OCI-LY7 (cell line): ENCODE measurements around the gene RBM20. TPM values are rescaled to one million over a fixed set of nuclear protein-coding genes. Genes with fewer than 3 reads are reported as not detected.

Experiments used
- BruUV-seq: library from RNA; stranded (reverse); fragments of 400-500 nt; replicated peaks from 2 replicates; lab custom pipeline; 2021; lab: Mats Ljungman, UMichigan
- CTCF ChIA-PET: fragments of 300-600 bp; sonication (Branson Sonifier 250); formaldehyde crosslinking; loops from one replicate; lab custom pipeline; 2022; ENCODE audit warnings: antibody characterized with exemption; ENCODE audit not compliant: unreplicated experiment; lab: Charles Lee
- POLR2A ChIA-PET: fragments of 300-600 bp; sonication (Branson Sonifier 250); formaldehyde crosslinking; loops from one replicate; lab custom pipeline; 2022; ENCODE audit warnings: antibody characterized with exemption; lab: Charles Lee
- DNase-seq: peaks from one replicate; pipeline ENCODE4 v3.0.0-alpha.2; 2015; ENCODE audit warnings: low spot score
- H2AFZ ChIP-seq: fragments of 200-600 bp; sonication (generic), shearing (Covaris generic); 2 replicates; pipeline ENCODE4 v1.6.1; 2014; ENCODE audit warnings: mild to moderate bottlenecking, antibody characterized with exemption, low read length, moderate library complexity
- H3K27ac ChIP-seq: fragments of 200-600 bp; sonication (generic); 2 replicates; pipeline ENCODE4 v1.5.1; 2014; ENCODE audit warnings: mixed run types, low read depth, mild to moderate bottlenecking, moderate library complexity, low read length, inconsistent platforms; ENCODE audit not compliant: poor library complexity, severe bottlenecking
- H3K36me3 ChIP-seq: fragments of 200-600 bp; sonication (generic); 2 replicates; pipeline ENCODE4 v1.6.1; 2014; ENCODE audit warnings: mild to moderate bottlenecking, antibody characterized with exemption, low read length, moderate library complexity, mixed read lengths; ENCODE audit not compliant: insufficient read depth
- H3K4me1 ChIP-seq: fragments of 200-600 bp; sonication (generic); 2 replicates; pipeline ENCODE4 v1.5.1; 2014; ENCODE audit warnings: mild to moderate bottlenecking, low read length; ENCODE audit not compliant: insufficient read depth, poor library complexity, severe bottlenecking
- H3K4me2 ChIP-seq: fragments of 200-600 bp; sonication (generic); 2 replicates; pipeline ENCODE4 v1.6.1; 2014; ENCODE audit warnings: mild to moderate bottlenecking, low read length
- H3K4me3 ChIP-seq: fragments of 200-600 bp; sonication (generic); 2 replicates; pipeline ENCODE4 v1.5.1; 2014; ENCODE audit warnings: mild to moderate bottlenecking, low read depth, low read length; ENCODE audit not compliant: poor library complexity, severe bottlenecking
- H3K79me2 ChIP-seq: fragments of 200-600 bp; sonication (generic); 2 replicates; pipeline ENCODE4 v1.6.1; 2016; ENCODE audit warnings: low read depth, mild to moderate bottlenecking, low read length, moderate library complexity, mixed read lengths; ENCODE audit not compliant: insufficient read depth
- H3K9me2 ChIP-seq: fragments of 200-600 bp; sonication (generic); 2 replicates; pipeline ENCODE4 v1.6.1; 2016; ENCODE audit warnings: mild to moderate bottlenecking, low read length, mixed read lengths; ENCODE audit not compliant: insufficient read depth
- H3K9me3 ChIP-seq: fragments of 200-600 bp; sonication (generic); 2 replicates; pipeline ENCODE4 v1.6.1; 2014; ENCODE audit warnings: mild to moderate bottlenecking, mixed run types, low read length, mixed read lengths
- H4K20me1 ChIP-seq: fragments of 200-600 bp; sonication (generic); 2 replicates; pipeline ENCODE4 v1.6.1; 2014; ENCODE audit warnings: mild to moderate bottlenecking, antibody characterized with exemption, low read length, moderate library complexity, mixed read lengths; ENCODE audit not compliant: insufficient read depth
- CTCF ChIP-seq: fragments of 200-600 bp; sonication (generic); conservative IDR thresholded peaks from 2 replicates; pipeline ENCODE4 v1.5.1; 2014; ENCODE audit warnings: mild to moderate bottlenecking, antibody characterized with exemption, low read length, moderate library complexity, mixed read lengths
- EZH2phosphoT487 ChIP-seq: fragments of 200-600 bp; sonication (generic); IDR thresholded peaks from 2 replicates; pipeline ENCODE4 v1.6.1; 2018; ENCODE audit warnings: low read depth, borderline replicate concordance, mild to moderate bottlenecking, mixed run types, antibody characterized with exemption, low read length, moderate library complexity, mixed read lengths
- intact Hi-C: fragments of 100-400 bp; cut with micrococcal nuclease; formaldehyde crosslinking; loops from one replicate; pipeline ENCODE4 v1.10.0; 2022; ENCODE audit not compliant: unreplicated experiment
- total RNA-seq, 2 experiments: library from RNA; depleted of rRNA in 1 of 2; stranded (reverse); fragments of >200 nt in 1 of 2; shearing (Covaris generic) in 1 of 2; gene quantifications; 2 replicates each; pipeline ENCODE4 v1.2.3, GENCODE V29; 2014 to 2022

Gene RBM20
- total RNA-seq, 2 experiments from 2014 or later: 0.35 to 1.0 TPM

GRCh38 chr10:110818311-110819256, 174.4 kb downstream of the RBM20 start:
- H4K20me1 ChIP-seq: no peaks in the 10 kb centered on the region
- H2AFZ ChIP-seq: no peak overlapping the region
- no peak for DNase-seq
- H3K9me3 ChIP-seq: no peaks in the 10 kb centered on the region
- CTCF ChIA-PET: interaction anchor here (0.6 kb wide), 1 partner anchor 9 kb away, joined by 3 read pairs; no protein-coding TSS in a partner anchor
- no peak overlapping the region for H3K4me3 ChIP-seq
- H3K36me3 ChIP-seq: no peaks in the 10 kb centered on the region
- no peak overlapping the region for H3K27ac ChIP-seq
- no TSS peak for BruUV-seq
- POLR2A ChIA-PET: interaction anchor here (0.8 to 1.3 kb wide), 5 partner anchors 9 to 314 kb away, joined by 3 to 4 read pairs (median 3); partner anchors contain the start of gene PDCD4
- H3K79me2 ChIP-seq: no peaks in the 10 kb centered on the region
- intact Hi-C loops: no loop called here
- H3K4me1 ChIP-seq: peaks cover 23% of the 10 kb centered on the region
- TF ChIP-seq CTCF: no peak
- TF ChIP-seq EZH2phosphoT487: no peak
- H3K4me2 ChIP-seq: no peak overlapping the region
- no peaks in the 10 kb centered on the region for H3K9me2 ChIP-seq

GRCh38 chr10:110820321-110820814, 176.2 kb downstream of the RBM20 start:
- no peak overlapping the region for H3K4me2 ChIP-seq
- H3K27ac ChIP-seq: no peak overlapping the region
- TF ChIP-seq CTCF (no peak), EZH2phosphoT487 (no peak)
- intact Hi-C loops: no loop called here
- H4K20me1 ChIP-seq: no peaks in the 10 kb centered on the region
- no peaks in the 10 kb centered on the region for H3K79me2 ChIP-seq
- H3K9me3 ChIP-seq: no peaks in the 10 kb centered on the region
- no peak for DNase-seq
- ChIA-PET POLR2A (interaction anchor here (0.6 to 1.0 kb wide), 3 partner anchors 61 to 85 kb away, joined by 3 to 6 read pairs (median 5); no protein-coding TSS in a partner anchor), CTCF (no interaction called here)
- H3K9me2 ChIP-seq: no peaks in the 10 kb centered on the region
- no peaks in the 10 kb centered on the region for H3K36me3 ChIP-seq
- peaks cover 34% of the 10 kb centered on the region for H3K4me1 ChIP-seq
- no TSS peak for BruUV-seq
- no peak overlapping the region for H2AFZ ChIP-seq
- H3K4me3 ChIP-seq: no peak overlapping the region
